KOPT-K1 (cell line): ENCODE measurements around the gene AIF1.

ENCODE experiments used
- H3K27ac ChIP-seq: fragments of 200-600 bp; sonication (generic); 2 replicates; pipeline ENCODE4 v1.5.1; 2016; ENCODE audit warnings: antibody characterized with exemption, mild to moderate bottlenecking, low read depth, low read length; ENCODE audit not compliant: poor library complexity, severe bottlenecking
- H3K36me3 ChIP-seq: fragments of 200-600 bp; sonication (generic); 2 replicates; pipeline ENCODE4 v1.5.1; 2017; ENCODE audit warnings: antibody characterized with exemption, mild to moderate bottlenecking, low read length, moderate library complexity; ENCODE audit not compliant: insufficient read depth
- H3K9me3 ChIP-seq: fragments of 200-600 bp; sonication (generic); 2 replicates; pipeline ENCODE4 v1.5.1; 2017; ENCODE audit warnings: antibody characterized with exemption, low read length, mild to moderate bottlenecking; ENCODE audit not compliant: insufficient read depth, poor library complexity, severe bottlenecking

Gene AIF1

DNA sequence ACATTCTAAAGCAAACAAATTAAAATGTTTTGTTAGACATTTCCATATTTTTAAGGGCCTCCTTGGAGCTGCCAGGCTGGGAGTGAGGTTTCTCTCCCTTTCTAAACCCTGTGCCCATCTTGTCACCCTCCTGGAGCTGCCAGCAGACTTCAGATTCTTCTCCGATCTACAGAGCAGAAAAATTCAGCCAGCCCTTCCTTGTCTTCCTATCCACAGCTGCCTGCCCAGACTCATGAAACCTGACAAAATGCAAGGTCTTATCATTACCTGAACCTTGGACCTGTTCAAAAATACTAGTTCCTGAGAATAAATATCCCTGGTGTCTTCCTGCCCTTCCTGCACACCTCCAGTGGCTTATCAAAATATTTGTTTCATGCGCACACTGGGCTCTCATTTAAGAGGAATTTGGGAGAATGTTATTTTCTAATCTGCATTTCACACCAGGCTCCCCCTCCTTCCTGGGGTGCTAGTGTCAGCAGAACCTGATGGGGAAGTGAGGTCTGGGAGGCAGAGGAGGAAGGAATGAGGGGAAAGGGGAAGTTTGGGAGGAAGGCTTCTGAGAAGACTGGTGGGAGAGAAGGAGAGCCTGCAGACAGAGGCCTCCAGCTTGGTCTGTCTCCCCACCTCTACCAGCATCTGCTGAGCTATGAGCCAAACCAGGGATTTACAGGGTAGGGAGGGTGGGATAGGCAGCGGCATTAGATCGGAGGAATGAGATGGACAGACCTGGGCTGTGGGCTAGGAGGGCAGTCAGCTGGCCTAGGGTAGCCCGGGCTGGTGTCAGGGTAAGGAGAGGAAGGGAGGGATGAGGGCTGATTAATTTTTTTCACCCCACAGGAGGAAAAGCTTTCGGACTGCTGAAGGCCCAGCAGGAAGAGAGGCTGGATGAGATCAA, at the start of gene AIF1:
Gene AIF1, plus strand, starts transcription at position 551 of the 895 bp plus-strand sequence. Its CDS starts 96 bp downstream, at position 647.
- Histone ChIP-seq H3K9me3 (no peaks in the 10 kb centered on the region), H3K27ac (peak within 1 kb of the TSS; percentile 97), H3K36me3 (peaks cover 8% of the 10 kb centered on the region; the same call in 1 of the 2 replicates)

DNA sequence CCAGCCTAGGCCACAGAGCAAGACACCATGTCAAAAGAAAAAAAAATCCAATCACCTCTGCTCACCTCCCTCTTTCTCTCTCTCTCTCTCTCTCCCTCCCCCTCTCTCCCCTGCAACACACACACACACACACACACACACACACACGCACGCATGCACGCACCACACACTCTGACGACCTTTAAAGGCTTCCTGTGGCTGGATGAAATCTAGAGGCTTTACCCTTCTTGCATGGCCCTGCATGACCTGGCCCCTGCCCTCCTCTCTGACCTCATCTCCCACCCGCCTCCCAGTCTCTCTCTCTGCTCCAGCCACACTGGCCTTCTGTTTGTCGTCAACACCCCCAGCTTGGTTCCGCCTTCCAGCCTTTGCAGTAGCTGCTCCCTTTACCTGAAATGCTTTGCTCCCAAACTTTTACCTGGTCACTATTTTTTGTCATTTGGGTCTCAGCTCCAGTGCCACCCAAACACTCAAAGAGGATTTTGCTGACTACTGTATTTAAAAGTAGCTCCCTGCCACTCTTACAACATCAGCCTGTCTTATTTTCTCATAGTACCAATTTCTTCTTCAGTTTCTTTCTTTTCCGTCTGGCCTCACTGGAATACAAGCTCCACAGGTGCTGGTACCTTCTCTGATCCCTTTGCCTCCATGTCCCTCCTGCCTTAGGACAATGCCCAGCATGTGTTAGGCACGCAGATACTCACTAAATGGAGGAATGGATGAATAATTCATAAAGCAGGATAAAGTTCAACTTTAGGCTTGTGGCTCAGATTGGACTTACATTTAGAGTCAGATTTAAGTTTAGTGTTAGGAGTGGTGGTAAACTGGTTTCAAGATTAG, 47.3 kb upstream of the AIF1 start:
- no peaks in the 10 kb centered on the region for H3K36me3 ChIP-seq
- peak overlapping the region; percentile 50 for H3K27ac ChIP-seq
- H3K9me3 ChIP-seq = no peaks in the 10 kb centered on the region

DNA sequence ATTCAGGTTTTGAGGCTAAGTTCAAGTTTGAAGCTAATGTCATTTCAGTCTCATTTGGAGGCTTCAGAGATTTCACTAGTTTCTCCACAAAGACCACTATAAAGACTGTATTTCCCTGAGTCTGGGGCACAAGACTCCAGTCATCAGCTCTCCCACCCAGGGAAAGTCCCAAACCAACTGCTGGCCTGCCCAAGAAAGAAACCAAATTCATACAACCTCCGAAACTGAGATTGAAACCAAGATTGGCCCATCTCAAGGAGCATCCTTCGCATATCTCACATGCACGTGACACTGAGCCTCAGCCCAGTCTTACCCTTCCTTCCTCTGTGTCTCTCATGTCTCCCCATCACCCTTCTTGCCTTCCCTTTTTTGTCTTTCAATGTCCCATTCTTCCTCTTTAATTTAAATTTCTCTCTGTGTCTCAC, 46.5 kb upstream of the AIF1 start:
- Histone ChIP-seq H3K9me3 (no peaks in the 10 kb centered on the region), H3K36me3 (no peaks in the 10 kb centered on the region), H3K27ac (peak overlapping the region; percentile 50)

DNA sequence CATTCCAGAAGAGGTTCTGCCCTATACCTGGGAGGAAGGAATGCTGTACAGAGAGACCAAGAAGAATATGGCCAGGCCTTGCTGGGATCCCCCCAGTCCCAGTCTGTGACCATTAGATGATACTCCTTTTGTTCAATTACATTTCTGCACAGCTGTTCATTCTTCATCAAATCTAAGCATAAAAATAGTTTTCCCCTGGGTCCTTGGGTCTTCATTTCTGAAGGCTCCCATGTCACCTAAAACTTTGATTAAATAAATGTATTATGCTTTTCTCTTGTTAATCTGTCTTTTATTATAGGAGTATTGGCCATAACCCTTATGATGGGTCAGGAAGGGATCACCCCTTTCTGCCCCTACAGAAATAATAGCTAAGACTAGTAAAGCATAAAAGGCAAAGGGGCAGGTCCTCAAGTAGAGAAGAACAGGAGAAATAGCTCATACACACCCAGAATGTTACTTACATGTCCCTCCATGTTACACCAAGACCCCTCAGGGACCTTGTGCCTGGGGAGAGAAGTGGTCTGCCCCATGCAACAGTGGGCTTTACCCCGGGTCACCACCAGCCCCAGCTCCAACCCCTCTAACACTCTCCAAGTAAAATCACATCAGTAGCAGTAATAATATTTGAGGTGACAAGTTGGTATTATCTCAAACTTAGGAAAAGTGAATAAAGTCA, 45.0 kb upstream of the AIF1 start:
- H3K27ac ChIP-seq = peak overlapping the region; percentile 12

DNA sequence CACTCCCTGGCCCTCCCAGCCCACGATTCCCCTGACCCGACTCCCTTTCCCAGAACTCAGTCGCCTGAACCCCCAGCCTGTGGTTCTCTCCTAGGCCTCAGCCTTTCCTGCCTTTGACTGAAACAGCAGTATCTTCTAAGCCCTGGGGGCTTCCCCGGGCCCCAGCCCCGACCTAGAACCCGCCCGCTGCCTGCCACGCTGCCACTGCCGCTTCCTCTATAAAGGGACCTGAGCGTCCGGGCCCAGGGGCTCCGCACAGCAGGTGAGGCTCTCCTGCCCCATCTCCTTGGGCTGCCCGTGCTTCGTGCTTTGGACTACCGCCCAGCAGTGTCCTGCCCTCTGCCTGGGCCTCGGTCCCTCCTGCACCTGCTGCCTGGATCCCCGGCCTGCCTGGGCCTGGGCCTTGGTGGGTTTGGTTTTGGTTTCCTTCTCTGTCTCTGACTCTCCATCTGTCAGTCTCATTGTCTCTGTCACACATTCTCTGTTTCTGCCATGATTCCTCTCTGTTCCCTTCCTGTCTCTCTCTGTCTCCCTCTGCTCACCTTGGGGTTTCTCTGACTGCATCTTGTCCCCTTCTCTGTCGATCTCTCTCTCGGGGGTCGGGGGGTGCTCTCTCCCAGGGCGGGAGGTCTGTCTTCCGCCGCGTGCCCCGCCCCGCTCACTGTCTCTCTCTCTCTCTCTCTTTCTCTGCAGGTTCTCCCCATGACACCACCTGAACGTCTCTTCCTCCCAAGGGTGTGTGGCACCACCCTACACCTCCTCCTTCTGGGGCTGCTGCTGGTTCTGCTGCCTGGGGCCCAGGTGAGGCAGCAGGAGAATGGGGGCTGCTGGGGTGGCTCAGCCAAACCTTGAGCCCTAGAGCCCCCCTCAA, 42.8 kb upstream of the AIF1 start, which contains the start of gene LTA:
Gene LTA, plus strand, starts transcription at position 249 of the 871 bp plus-strand sequence. Its CDS starts 454 bp downstream, at position 703.
- Histone ChIP-seq H3K36me3 (peaks cover 9% of the 10 kb centered on the region; the same call in 1 of the 2 replicates), H3K27ac (peak within 1 kb of the TSS; percentile 94), H3K9me3 (no peaks in the 10 kb centered on the region)

More for the DNA sequence above, 45.0 kb upstream of the AIF1 start:
- no peaks in the 10 kb centered on the region for H3K9me3 ChIP-seq
- no peaks in the 10 kb centered on the region for H3K36me3 ChIP-seq

DNA sequence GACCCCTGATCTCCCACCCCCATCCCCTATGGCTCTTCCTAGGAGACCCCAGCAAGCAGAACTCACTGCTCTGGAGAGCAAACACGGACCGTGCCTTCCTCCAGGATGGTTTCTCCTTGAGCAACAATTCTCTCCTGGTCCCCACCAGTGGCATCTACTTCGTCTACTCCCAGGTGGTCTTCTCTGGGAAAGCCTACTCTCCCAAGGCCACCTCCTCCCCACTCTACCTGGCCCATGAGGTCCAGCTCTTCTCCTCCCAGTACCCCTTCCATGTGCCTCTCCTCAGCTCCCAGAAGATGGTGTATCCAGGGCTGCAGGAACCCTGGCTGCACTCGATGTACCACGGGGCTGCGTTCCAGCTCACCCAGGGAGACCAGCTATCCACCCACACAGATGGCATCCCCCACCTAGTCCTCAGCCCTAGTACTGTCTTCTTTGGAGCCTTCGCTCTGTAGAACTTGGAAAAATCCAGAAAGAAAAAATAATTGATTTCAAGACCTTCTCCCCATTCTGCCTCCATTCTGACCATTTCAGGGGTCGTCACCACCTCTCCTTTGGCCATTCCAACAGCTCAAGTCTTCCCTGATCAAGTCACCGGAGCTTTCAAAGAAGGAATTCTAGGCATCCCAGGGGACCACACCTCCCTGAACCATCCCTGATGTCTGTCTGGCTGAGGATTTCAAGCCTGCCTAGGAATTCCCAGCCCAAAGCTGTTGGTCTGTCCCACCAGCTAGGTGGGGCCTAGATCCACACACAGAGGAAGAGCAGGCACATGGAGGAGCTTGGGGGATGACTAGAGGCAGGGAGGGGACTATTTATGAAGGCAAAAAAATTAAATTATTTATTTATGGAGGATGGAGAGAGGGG, 41.6 kb upstream of the AIF1 start:
- Histone ChIP-seq H3K9me3 (no peaks in the 10 kb centered on the region), H3K27ac (peak overlapping the region; percentile 94), H3K36me3 (peaks cover 21% of the 10 kb centered on the region; the same call in 1 of the 2 replicates)

DNA sequence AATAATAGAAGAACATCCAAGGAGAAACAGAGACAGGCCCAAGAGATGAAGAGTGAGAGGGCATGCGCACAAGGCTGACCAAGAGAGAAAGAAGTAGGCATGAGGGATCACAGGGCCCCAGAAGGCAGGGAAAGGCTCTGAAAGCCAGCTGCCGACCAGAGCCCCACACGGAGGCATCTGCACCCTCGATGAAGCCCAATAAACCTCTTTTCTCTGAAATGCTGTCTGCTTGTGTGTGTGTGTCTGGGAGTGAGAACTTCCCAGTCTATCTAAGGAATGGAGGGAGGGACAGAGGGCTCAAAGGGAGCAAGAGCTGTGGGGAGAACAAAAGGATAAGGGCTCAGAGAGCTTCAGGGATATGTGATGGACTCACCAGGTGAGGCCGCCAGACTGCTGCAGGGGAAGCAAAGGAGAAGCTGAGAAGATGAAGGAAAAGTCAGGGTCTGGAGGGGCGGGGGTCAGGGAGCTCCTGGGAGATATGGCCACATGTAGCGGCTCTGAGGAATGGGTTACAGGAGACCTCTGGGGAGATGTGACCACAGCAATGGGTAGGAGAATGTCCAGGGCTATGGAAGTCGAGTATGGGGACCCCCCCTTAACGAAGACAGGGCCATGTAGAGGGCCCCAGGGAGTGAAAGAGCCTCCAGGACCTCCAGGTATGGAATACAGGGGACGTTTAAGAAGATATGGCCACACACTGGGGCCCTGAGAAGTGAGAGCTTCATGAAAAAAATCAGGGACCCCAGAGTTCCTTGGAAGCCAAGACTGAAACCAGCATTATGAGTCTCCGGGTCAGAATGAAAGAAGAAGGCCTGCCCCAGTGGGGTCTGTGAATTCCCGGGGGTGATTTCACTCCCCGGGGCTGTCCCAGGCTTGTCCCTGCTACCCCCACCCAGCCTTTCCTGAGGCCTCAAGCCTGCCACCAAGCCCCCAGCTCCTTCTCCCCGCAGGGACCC, 40.6 kb upstream of the AIF1 start:
- H3K9me3 ChIP-seq = no peaks in the 10 kb centered on the region
- peak overlapping the region; percentile 86 for H3K27ac ChIP-seq
- peaks cover 26% of the 10 kb centered on the region; the same call in 1 of the 2 replicates for H3K36me3 ChIP-seq

DNA sequence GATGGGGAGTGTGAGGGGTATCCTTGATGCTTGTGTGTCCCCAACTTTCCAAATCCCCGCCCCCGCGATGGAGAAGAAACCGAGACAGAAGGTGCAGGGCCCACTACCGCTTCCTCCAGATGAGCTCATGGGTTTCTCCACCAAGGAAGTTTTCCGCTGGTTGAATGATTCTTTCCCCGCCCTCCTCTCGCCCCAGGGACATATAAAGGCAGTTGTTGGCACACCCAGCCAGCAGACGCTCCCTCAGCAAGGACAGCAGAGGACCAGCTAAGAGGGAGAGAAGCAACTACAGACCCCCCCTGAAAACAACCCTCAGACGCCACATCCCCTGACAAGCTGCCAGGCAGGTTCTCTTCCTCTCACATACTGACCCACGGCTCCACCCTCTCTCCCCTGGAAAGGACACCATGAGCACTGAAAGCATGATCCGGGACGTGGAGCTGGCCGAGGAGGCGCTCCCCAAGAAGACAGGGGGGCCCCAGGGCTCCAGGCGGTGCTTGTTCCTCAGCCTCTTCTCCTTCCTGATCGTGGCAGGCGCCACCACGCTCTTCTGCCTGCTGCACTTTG, 39.6 kb upstream of the AIF1 start, which contains the start of gene TNF:
Gene TNF, plus strand, starts transcription at position 231 of the 567 bp plus-strand sequence. Its CDS starts 177 bp downstream, at position 408.
- peak within 1 kb of the TSS; percentile 86 for H3K27ac ChIP-seq
- peaks cover 26% of the 10 kb centered on the region; the same call in 1 of the 2 replicates for H3K36me3 ChIP-seq
- H3K9me3 ChIP-seq = no peaks in the 10 kb centered on the region

DNA sequence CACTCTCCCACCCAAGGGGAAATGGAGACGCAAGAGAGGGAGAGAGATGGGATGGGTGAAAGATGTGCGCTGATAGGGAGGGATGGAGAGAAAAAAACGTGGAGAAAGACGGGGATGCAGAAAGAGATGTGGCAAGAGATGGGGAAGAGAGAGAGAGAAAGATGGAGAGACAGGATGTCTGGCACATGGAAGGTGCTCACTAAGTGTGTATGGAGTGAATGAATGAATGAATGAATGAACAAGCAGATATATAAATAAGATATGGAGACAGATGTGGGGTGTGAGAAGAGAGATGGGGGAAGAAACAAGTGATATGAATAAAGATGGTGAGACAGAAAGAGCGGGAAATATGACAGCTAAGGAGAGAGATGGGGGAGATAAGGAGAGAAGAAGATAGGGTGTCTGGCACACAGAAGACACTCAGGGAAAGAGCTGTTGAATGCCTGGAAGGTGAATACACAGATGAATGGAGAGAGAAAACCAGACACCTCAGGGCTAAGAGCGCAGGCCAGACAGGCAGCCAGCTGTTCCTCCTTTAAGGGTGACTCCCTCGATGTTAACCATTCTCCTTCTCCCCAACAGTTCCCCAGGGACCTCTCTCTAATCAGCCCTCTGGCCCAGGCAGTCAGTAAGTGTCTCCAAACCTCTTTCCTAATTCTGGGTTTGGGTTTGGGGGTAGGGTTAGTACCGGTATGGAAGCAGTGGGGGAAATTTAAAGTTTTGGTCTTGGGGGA, 38.9 kb upstream of the AIF1 start:
- H3K36me3 ChIP-seq = peaks cover 26% of the 10 kb centered on the region; the same call in 1 of the 2 replicates
- H3K9me3 ChIP-seq = no peaks in the 10 kb centered on the region
- peak overlapping the region; percentile 86 for H3K27ac ChIP-seq

DNA sequence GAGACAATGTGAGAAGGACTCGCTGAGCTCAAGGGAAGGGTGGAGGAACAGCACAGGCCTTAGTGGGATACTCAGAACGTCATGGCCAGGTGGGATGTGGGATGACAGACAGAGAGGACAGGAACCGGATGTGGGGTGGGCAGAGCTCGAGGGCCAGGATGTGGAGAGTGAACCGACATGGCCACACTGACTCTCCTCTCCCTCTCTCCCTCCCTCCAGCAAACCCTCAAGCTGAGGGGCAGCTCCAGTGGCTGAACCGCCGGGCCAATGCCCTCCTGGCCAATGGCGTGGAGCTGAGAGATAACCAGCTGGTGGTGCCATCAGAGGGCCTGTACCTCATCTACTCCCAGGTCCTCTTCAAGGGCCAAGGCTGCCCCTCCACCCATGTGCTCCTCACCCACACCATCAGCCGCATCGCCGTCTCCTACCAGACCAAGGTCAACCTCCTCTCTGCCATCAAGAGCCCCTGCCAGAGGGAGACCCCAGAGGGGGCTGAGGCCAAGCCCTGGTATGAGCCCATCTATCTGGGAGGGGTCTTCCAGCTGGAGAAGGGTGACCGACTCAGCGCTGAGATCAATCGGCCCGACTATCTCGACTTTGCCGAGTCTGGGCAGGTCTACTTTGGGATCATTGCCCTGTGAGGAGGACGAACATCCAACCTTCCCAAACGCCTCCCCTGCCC, 38.0 kb upstream of the AIF1 start:
- Histone ChIP-seq H3K9me3 (no peaks in the 10 kb centered on the region), H3K27ac (peak overlapping the region; percentile 86), H3K36me3 (peaks cover 26% of the 10 kb centered on the region; the same call in 1 of the 2 replicates)

DNA sequence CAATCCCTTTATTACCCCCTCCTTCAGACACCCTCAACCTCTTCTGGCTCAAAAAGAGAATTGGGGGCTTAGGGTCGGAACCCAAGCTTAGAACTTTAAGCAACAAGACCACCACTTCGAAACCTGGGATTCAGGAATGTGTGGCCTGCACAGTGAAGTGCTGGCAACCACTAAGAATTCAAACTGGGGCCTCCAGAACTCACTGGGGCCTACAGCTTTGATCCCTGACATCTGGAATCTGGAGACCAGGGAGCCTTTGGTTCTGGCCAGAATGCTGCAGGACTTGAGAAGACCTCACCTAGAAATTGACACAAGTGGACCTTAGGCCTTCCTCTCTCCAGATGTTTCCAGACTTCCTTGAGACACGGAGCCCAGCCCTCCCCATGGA, 37.5 kb upstream of the AIF1 start:
- peak overlapping the region; percentile 86 for H3K27ac ChIP-seq

More for the DNA sequence above, 37.5 kb upstream of the AIF1 start:
- Histone ChIP-seq H3K9me3 (no peaks in the 10 kb centered on the region), H3K36me3 (peaks cover 26% of the 10 kb centered on the region; the same call in 1 of the 2 replicates)
